Astrocyte (in vitro differentiated cells and primary cell): ENCODE measurements around the gene TMEM235.

Experiments
- CTCF ChIP-seq: IDR thresholded peaks from 2 replicates; pipeline ENCODE4 v1.5.1; 2011; ENCODE audit warnings: low read depth, mild to moderate bottlenecking, inconsistent platforms, low read length, moderate library complexity; ENCODE audit not compliant: insufficient read depth
- EZH2 ChIP-seq: IDR thresholded peaks from 2 replicates; pipeline ENCODE4 v1.6.1; 2012; ENCODE audit warnings: mild to moderate bottlenecking, low read length, inconsistent platforms; ENCODE audit not compliant: insufficient read depth

- TF ChIP-seq CTCF (no peak), EZH2 (no peak)
These were observed 40.2 kb downstream of the TMEM235 start for GRCh38 chr17:78271419-78272170.
